ENCODE measurements around the gene KIN.

DNA sequence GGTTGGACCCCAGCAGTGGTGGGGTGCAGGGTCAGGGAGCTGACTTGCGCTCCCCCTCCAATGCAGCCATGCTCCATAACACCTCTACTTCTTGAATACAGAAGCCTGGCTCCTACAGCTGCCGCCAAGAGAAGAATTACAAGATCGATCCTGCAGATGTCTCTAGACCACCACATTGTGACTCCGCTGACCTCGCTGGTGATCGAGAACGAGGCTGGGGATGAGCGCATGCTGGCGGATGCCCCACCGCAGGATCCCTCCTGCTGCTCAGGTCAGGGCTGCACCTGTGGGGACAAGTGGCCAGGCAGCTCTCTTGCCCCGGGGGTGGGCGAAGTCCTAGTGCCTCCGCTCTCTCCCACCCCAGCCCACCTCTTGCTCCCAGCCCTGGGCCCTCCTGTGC is 53.0 kb downstream of the KIN start:
- no peak for TF ChIP-seq POLR2A (IDR thresholded peaks at IDR 0.05)
- TF ChIP-seq, protein P1, sequence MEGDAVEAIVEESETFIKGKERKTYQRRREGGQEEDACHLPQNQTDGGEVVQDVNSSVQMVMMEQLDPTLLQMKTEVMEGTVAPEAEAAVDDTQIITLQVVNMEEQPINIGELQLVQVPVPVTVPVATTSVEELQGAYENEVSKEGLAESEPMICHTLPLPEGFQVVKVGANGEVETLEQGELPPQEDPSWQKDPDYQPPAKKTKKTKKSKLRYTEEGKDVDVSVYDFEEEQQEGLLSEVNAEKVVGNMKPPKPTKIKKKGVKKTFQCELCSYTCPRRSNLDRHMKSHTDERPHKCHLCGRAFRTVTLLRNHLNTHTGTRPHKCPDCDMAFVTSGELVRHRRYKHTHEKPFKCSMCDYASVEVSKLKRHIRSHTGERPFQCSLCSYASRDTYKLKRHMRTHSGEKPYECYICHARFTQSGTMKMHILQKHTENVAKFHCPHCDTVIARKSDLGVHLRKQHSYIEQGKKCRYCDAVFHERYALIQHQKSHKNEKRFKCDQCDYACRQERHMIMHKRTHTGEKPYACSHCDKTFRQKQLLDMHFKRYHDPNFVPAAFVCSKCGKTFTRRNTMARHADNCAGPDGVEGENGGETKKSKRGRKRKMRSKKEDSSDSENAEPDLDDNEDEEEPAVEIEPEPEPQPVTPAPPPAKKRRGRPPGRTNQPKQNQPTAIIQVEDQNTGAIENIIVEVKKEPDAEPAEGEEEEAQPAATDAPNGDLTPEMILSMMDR (IDR thresholded peaks at IDR 0.05) = no peak

All from adrenal gland (tissue), 5 donors.